Measurements from ENCODE around the gene ANKLE1. TPM values are rescaled to one million over a fixed set of nuclear protein-coding genes. Genes with fewer than 3 reads are reported as not detected.

Gene ANKLE1
- total and polyA plus RNA-seq, 2 experiments from 2014 or later = 0.29 to 0.90 TPM

DNA sequence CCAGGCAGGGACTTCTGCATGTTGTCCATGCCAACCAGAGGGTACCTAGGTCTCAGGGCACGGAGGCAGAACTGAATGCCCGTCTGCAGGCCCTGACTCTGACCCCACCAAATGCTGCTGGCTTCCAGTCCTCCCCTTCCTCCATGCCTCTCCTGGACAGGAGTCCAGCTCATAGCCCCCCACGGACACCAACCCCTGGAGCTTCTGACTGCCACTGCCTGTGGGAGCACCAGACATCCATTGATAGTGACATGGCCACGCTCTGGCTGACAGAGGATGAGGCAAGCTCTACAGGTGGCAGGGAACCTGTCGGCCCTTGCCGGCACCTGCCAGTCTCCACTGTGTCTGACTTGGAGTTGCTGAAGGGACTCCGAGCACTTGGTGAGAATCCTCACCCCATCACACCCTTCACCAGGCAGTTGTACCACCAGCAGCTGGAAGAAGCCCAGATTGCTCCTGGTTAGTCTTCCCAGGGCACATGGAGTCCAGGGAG lies 1.8 kb downstream of the ANKLE1 start:
- H3K27me3 ChIP-seq = peaks cover 7% of the 10 kb centered on the region
- H3K79me2 ChIP-seq = no peaks in the 10 kb centered on the region
- no peaks in the 10 kb centered on the region for H3K36me3 ChIP-seq (replicated peaks; ENCODE audit: insufficient read depth, low read depth)
- no peaks in the 10 kb centered on the region for H3K9me2 ChIP-seq (replicated peaks; ENCODE audit: insufficient read depth)
- H4K20me1 ChIP-seq (ENCODE audit: insufficient read depth, poor library complexity, severe bottlenecking) = no peaks in the 10 kb centered on the region
- H3K9me3 ChIP-seq (ENCODE audit: low read depth) = no peaks in the 10 kb centered on the region
- H3K4me2 ChIP-seq = no peak overlapping the region
- no peak for DNase-seq (ENCODE audit: low spot score)
- H3K4me3 ChIP-seq = no peak overlapping the region
- WGBS (ENCODE audit: low lambda C conversion rate, missing lambda C conversion rate) = 90% methylated on average over 7 of the region's 7 CpGs
- H3K4me1 ChIP-seq (ENCODE audit: insufficient read depth) = peaks cover 9% of the 10 kb centered on the region
- TF ChIP-seq CTCF (IDR thresholded peaks at IDR 0.05; ENCODE audit: poor library complexity) (no peak), EZH2phosphoT487 (IDR thresholded peaks at IDR 0.05; ENCODE audit: low read depth, severe bottlenecking, unreplicated experiment) (no peak), EZH2 (IDR thresholded peaks at IDR 0.05; ENCODE audit: borderline replicate concordance) (no peak)
- no peak overlapping the region for H2AFZ ChIP-seq
- H3K27ac ChIP-seq = no peak overlapping the region

DNA sequence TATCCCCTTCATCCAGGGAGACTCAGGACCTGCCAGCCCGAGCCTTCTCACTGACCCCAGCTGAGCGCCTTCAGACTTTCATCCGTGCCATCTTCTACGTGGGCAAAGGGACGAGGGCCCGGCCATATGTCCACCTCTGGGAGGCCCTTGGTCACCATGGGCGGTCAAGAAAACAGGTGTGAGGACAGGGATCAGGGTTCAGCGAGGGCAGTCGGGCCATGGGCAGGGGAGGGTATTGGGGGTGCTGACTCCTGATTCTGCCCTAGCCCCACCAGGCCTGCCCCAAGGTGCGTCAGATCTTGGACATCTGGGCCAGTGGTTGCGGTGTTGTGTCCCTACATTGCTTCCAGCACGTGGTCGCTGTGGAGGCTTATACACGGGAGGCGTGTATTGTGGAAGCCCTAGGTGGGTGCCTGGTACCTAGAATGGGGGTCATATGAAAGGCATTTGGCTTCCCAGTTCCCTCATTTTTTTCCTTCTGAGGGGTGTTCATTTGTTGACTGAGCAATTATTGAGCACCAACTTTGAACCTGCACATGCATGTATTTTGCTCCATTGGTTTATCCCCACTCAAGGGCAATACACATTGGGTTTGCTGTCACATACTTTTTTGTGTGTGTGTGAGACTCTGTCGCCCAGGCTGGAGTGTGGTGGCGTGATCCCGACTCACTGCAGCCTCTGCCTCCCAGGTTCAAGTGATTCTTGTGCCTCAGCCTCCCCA lies 3.9 kb downstream of the ANKLE1 start:
- peaks cover 7% of the 10 kb centered on the region for H3K27me3 ChIP-seq
- H3K36me3 ChIP-seq (replicated peaks; ENCODE audit: insufficient read depth, low read depth) = no peaks in the 10 kb centered on the region
- no peak overlapping the region for H3K27ac ChIP-seq
- H3K79me2 ChIP-seq = no peaks in the 10 kb centered on the region
- no peak for DNase-seq (ENCODE audit: low spot score)
- 90% methylated on average over 18 of the region's 18 CpGs for whole genome bisulfite sequencing (ENCODE audit: low lambda C conversion rate, missing lambda C conversion rate)
- H3K4me3 ChIP-seq = no peak overlapping the region
- no peaks in the 10 kb centered on the region for H3K9me2 ChIP-seq (replicated peaks; ENCODE audit: insufficient read depth)
- TF ChIP-seq EZH2phosphoT487 (IDR thresholded peaks at IDR 0.05; ENCODE audit: low read depth, severe bottlenecking, unreplicated experiment) (no peak), EZH2 (IDR thresholded peaks at IDR 0.05; ENCODE audit: borderline replicate concordance) (no peak), CTCF (IDR thresholded peaks at IDR 0.05; ENCODE audit: poor library complexity) (no peak)
- H3K4me1 ChIP-seq (ENCODE audit: insufficient read depth) = peaks cover 12% of the 10 kb centered on the region
- H3K9me3 ChIP-seq (ENCODE audit: low read depth) = no peaks in the 10 kb centered on the region
- no peak overlapping the region for H2AFZ ChIP-seq
- H3K4me2 ChIP-seq = no peak overlapping the region
- no peaks in the 10 kb centered on the region for H4K20me1 ChIP-seq (ENCODE audit: insufficient read depth, poor library complexity, severe bottlenecking)

GRCh38 chr19:17286263-17286662 lies 4.6 kb downstream of the ANKLE1 start:
- 90% methylated on average over 11 of the region's 11 CpGs for WGBS (ENCODE audit: low lambda C conversion rate, missing lambda C conversion rate)

More at GRCh38 chr19:17286263-17286662, 4.6 kb downstream of the ANKLE1 start:
- H4K20me1 ChIP-seq (ENCODE audit: insufficient read depth, poor library complexity, severe bottlenecking) = no peaks in the 10 kb centered on the region
- H3K9me2 ChIP-seq (replicated peaks; ENCODE audit: insufficient read depth) = no peaks in the 10 kb centered on the region
- peaks cover 12% of the 10 kb centered on the region for H3K4me1 ChIP-seq (ENCODE audit: insufficient read depth)
- no peak overlapping the region for H3K4me3 ChIP-seq
- no peak overlapping the region for H2AFZ ChIP-seq
- no peak overlapping the region for H3K27ac ChIP-seq
- TF ChIP-seq CTCF (IDR thresholded peaks at IDR 0.05; ENCODE audit: poor library complexity) (no peak), EZH2 (IDR thresholded peaks at IDR 0.05; ENCODE audit: borderline replicate concordance) (no peak), EZH2phosphoT487 (IDR thresholded peaks at IDR 0.05; ENCODE audit: low read depth, severe bottlenecking, unreplicated experiment) (no peak)
- DNase-seq (ENCODE audit: low spot score) = no peak
- H3K27me3 ChIP-seq = peaks cover 6% of the 10 kb centered on the region
- H3K36me3 ChIP-seq (replicated peaks; ENCODE audit: insufficient read depth, low read depth) = no peaks in the 10 kb centered on the region
- H3K79me2 ChIP-seq = no peaks in the 10 kb centered on the region
- no peak overlapping the region for H3K4me2 ChIP-seq
- no peaks in the 10 kb centered on the region for H3K9me3 ChIP-seq (ENCODE audit: low read depth)

Measured in hepatocyte (in vitro differentiated cells).